ENCODE data around the gene ZNF280C.
A peak's percentile ranks its signal among the peaks of the same experiment; 100 is the strongest.

ZNF280C gene

DNA sequence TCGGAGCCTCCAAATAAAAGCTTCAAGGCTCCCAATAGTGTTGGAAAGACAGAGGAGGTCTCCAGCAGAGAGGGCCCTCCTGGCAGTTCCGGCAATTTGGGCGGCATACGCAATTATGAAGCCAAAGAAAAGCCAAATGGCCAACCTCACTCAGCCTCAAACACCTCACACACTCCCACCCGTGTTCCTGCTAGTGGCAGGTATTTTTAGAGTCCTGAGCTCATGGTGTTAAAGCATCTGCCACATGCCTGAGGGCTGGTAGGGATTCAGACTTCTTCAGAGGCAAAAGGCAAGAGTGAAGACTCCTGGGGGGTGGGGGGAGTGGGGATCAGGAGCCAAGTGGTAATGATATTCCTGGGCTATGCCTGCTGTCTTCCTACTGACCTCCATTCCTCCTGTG is 89.5 kb downstream of the ZNF280C start:
- H3K4me3 ChIP-seq (ENCODE audit: low read depth, low read length) = no peak overlapping the region
- CTCF ChIA-PET = interaction anchor here (1.0 kb wide), 1 partner anchor 59 kb away, joined by 3 read pairs; no protein-coding TSS in a partner anchor
- no peaks in the 10 kb centered on the region for H3K36me3 ChIP-seq (ENCODE audit: control insufficient read depth in 2 of 2, insufficient read depth in 1 of 2, low read length in 2 of 2)
- peak; percentile 64 for TF ChIP-seq OSR2 (tag by site-specific recombination; IDR thresholded peaks at IDR 0.05)
- TF ChIP-seq, protein P1, sequence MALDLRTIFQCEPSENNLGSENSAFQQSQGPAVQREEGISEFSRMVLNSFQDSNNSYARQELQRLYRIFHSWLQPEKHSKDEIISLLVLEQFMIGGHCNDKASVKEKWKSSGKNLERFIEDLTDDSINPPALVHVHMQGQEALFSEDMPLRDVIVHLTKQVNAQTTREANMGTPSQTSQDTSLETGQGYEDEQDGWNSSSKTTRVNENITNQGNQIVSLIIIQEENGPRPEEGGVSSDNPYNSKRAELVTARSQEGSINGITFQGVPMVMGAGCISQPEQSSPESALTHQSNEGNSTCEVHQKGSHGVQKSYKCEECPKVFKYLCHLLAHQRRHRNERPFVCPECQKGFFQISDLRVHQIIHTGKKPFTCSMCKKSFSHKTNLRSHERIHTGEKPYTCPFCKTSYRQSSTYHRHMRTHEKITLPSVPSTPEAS (tag by site-specific recombination; IDR thresholded peaks at IDR 0.05) = no peak
- TF ChIP-seq MEIS1 (CRISPR knock-in tag; IDR thresholded peaks at IDR 0.05; ENCODE audit: borderline replicate concordance) = no peak
- peaks cover 6% of the 10 kb centered on the region; the same call in 1 of the 2 replicates for H3K4me1 ChIP-seq (ENCODE audit: control insufficient read depth, insufficient read depth, low read length)
- H3K27ac ChIP-seq (ENCODE audit: extremely low read depth, low read depth, low read length) = no peak overlapping the region
- H3K9me3 ChIP-seq (ENCODE audit: control insufficient read depth, insufficient read depth, low read depth, low read length) = no peaks in the 10 kb centered on the region
- POLR2A ChIA-PET = interaction anchor here (0.5 kb wide), 1 partner anchor 116 kb away, joined by 8 read pairs; no protein-coding TSS in a partner anchor

- Histone ChIP-seq H3K4me3 (ENCODE audit: low read depth, low read length) (no peak overlapping the region), H3K4me1 (ENCODE audit: control insufficient read depth, insufficient read depth, low read length) (peaks cover 10% of the 10 kb centered on the region; the same call in 1 of the 2 replicates), H3K36me3 (ENCODE audit: control insufficient read depth in 2 of 2, insufficient read depth in 1 of 2, low read length in 2 of 2) (no peaks in the 10 kb centered on the region), H3K27ac (ENCODE audit: extremely low read depth, low read depth, low read length) (no peak overlapping the region), H3K9me3 (ENCODE audit: control insufficient read depth, insufficient read depth, low read depth, low read length) (no peaks in the 10 kb centered on the region)
- CTCF ChIA-PET = interaction anchor here (1.0 to 1.9 kb wide), 3 partner anchors 15 to 736 kb away, joined by 3 to 9 read pairs (median 9); no protein-coding TSS in a partner anchor
- TF ChIP-seq REPIN1 (tag by site-specific recombination; IDR thresholded peaks at IDR 0.05; ENCODE audit: low read depth) (no peak), ZSCAN23 (tag by site-specific recombination; IDR thresholded peaks at IDR 0.05) (no peak), ZNF239 (tag by site-specific recombination; IDR thresholded peaks at IDR 0.05) (no peak), MYNN (tag by site-specific recombination; IDR thresholded peaks at IDR 0.05; ENCODE audit: borderline replicate concordance) (no peak)
- POLR2A ChIA-PET = interaction anchor here (0.6 to 1.9 kb wide), 3 partner anchors 9 to 106 kb away, joined by 3 to 11 read pairs (median 6); partner anchors contain the start of gene AIFM1
Observed at GRCh38 chrX:130176942-130177341, 91.8 kb downstream of the ZNF280C start.

DNA sequence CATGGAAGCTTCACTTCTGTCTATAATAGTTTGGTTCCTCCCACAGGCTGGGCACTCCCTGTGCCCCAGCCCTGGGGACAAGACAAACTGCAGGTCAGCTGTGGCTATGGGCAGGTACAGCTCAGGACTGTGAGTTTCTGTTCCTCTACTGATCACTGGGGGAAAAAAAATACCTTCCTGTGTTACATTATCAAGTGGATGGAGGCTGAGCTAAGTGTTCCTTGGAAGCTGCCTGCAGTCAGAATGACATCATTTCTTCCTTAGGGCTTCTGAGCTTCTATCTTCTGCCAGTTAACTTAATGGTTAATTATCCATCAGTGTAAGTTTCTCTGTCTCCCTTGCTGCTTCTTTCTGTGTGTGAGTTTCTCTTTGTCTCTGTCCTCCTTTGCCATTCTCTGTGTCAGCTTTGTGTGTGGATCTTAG is 92.3 kb downstream of the ZNF280C start:
- H3K4me3 ChIP-seq (ENCODE audit: low read depth, low read length) = no peak overlapping the region
- CTCF ChIA-PET = interaction anchor here (0.7 to 1.9 kb wide), 5 partner anchors 13 to 736 kb away, joined by 3 to 9 read pairs (median 5); no protein-coding TSS in a partner anchor
- H3K4me1 ChIP-seq (ENCODE audit: control insufficient read depth, insufficient read depth, low read length) = peaks cover 10% of the 10 kb centered on the region; the same call in 1 of the 2 replicates
- H3K9me3 ChIP-seq (ENCODE audit: control insufficient read depth, insufficient read depth, low read depth, low read length) = no peaks in the 10 kb centered on the region
- 0 out of 2 replicates have a peak overlapping the region, but pooled peaks have one; percentile 2 for H3K27ac ChIP-seq (ENCODE audit: extremely low read depth, low read depth, low read length)
- no peaks in the 10 kb centered on the region for H3K36me3 ChIP-seq (ENCODE audit: control insufficient read depth in 2 of 2, insufficient read depth in 1 of 2, low read length in 2 of 2)
- POLR2A ChIA-PET = interaction anchor here (0.6 to 1.9 kb wide), 4 partner anchors 10 to 114 kb away, joined by 3 to 11 read pairs (median 5); partner anchors contain the start of gene AIFM1
- no peak for TF ChIP-seq ZSCAN30 (tag by site-specific recombination; IDR thresholded peaks at IDR 0.05)
- no peak for TF ChIP-seq ZNF549 (tag by site-specific recombination; IDR thresholded peaks at IDR 0.05)
- TF ChIP-seq ZNF530 (tag by site-specific recombination; IDR thresholded peaks at IDR 0.05; ENCODE audit: low read depth) = no peak
- no peak for TF ChIP-seq WT1 (tag by site-specific recombination; IDR thresholded peaks at IDR 0.05)
- TF ChIP-seq, protein P2, sequence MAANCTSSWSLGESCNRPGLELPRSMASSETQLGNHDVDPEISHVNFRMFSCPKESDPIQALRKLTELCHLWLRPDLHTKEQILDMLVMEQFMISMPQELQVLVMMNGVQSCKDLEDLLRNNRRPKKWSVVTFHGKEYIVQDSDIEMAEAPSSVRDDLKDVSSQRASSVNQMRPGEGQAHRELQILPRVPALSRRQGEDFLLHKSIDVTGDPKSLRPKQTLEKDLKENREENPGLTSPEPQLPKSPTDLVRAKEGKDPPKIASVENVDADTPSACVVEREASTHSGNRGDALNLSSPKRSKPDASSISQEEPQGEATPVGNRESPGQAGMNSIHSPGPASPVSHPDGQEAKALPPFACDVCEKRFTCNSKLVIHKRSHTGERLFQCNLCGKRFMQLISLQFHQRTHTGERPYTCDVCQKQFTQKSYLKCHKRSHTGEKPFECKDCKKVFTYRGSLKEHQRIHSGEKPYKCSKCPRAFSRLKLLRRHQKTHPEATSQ (tag by site-specific recombination; IDR thresholded peaks at IDR 0.05) = no peak
- TF ChIP-seq, protein P3, sequence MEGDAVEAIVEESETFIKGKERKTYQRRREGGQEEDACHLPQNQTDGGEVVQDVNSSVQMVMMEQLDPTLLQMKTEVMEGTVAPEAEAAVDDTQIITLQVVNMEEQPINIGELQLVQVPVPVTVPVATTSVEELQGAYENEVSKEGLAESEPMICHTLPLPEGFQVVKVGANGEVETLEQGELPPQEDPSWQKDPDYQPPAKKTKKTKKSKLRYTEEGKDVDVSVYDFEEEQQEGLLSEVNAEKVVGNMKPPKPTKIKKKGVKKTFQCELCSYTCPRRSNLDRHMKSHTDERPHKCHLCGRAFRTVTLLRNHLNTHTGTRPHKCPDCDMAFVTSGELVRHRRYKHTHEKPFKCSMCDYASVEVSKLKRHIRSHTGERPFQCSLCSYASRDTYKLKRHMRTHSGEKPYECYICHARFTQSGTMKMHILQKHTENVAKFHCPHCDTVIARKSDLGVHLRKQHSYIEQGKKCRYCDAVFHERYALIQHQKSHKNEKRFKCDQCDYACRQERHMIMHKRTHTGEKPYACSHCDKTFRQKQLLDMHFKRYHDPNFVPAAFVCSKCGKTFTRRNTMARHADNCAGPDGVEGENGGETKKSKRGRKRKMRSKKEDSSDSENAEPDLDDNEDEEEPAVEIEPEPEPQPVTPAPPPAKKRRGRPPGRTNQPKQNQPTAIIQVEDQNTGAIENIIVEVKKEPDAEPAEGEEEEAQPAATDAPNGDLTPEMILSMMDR (tag by site-specific recombination; IDR thresholded peaks at IDR 0.05) = no peak
- peak; percentile 50; the same call in 1 of the 2 replicates for TF ChIP-seq ZNF366 (tag by site-specific recombination; conservative IDR thresholded peaks at IDR 0.05)
- TF ChIP-seq IKZF3 (tag by site-specific recombination; IDR thresholded peaks at IDR 0.05) = 0 out of 2 replicates have a peak, but pooled peaks have one; percentile 20
- TF ChIP-seq, protein P1 (tag by site-specific recombination; IDR thresholded peaks at IDR 0.05) = no peak
- TF ChIP-seq TRIM28 (IDR thresholded peaks at IDR 0.05; ENCODE audit: borderline replicate concordance, low read length) = peak; percentile 67; the same call in 1 of the 2 replicates
- no peak for TF ChIP-seq ZNF558 (tag by site-specific recombination; IDR thresholded peaks at IDR 0.05)
- TF ChIP-seq ZNF37A (tag by site-specific recombination; IDR thresholded peaks at IDR 0.05) = no peak
- TF ChIP-seq, protein P4, sequence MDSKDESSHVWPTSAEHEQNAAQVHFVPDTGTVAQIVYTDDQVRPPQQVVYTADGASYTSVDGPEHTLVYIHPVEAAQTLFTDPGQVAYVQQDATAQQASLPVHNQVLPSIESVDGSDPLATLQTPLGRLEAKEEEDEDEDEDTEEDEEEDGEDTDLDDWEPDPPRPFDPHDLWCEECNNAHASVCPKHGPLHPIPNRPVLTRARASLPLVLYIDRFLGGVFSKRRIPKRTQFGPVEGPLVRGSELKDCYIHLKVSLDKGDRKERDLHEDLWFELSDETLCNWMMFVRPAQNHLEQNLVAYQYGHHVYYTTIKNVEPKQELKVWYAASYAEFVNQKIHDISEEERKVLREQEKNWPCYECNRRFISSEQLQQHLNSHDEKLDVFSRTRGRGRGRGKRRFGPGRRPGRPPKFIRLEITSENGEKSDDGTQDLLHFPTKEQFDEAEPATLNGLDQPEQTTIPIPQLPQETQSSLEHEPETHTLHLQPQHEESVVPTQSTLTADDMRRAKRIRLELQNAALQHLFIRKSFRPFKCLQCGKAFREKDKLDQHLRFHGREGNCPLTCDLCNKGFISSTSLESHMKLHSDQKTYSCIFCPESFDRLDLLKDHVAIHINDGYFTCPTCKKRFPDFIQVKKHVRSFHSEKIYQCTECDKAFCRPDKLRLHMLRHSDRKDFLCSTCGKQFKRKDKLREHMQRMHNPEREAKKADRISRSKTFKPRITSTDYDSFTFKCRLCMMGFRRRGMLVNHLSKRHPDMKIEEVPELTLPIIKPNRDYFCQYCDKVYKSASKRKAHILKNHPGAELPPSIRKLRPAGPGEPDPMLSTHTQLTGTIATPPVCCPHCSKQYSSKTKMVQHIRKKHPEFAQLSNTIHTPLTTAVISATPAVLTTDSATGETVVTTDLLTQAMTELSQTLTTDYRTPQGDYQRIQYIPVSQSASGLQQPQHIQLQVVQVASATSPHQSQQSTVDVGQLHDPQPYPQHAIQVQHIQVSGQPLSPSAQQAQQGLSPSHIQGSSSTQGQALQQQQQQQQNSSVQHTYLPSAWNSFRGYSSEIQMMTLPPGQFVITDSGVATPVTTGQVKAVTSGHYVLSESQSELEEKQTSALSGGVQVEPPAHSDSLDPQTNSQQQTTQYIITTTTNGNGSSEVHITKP (tag by site-specific recombination; IDR thresholded peaks at IDR 0.05) = peak; percentile 87
- no peak for TF ChIP-seq ZNF658 (tag by site-specific recombination; IDR thresholded peaks at IDR 0.05)
- TF ChIP-seq ZNF544 (tag by site-specific recombination; IDR thresholded peaks at IDR 0.05) = no peak
- TF ChIP-seq ZNF571 (tag by site-specific recombination; IDR thresholded peaks at IDR 0.05) = no peak

All from HEK293 (cell line).